ENCODE results near the gene ATP13A4. TPM values are rescaled to one million over a fixed set of nuclear protein-coding genes. Genes with fewer than 3 reads are reported as not detected.

ATP13A4 gene
- total RNA-seq, 6 experiments from 2014 or later, result 0.06 to 1.3 (median 0.61) TPM

GRCh38 chr3:193375614-193376013, 179.1 kb downstream of the ATP13A4 start:
- ATAC-seq, result no peak

GRCh38 chr3:193372783-193373182, 181.9 kb downstream of the ATP13A4 start:
- Histone ChIP-seq H3K27me3 (no peaks in the 10 kb centered on the region), H3K27ac (no peak overlapping the region), H3K4me1 (no peaks in the 10 kb centered on the region), H3K9me3 (no peaks in the 10 kb centered on the region), H3K36me3 (no peaks in the 10 kb centered on the region), H3K4me3 (no peak overlapping the region)
- ATAC-seq, result no peak
- no peak for DNase-seq
- TF ChIP-seq, protein P1, sequence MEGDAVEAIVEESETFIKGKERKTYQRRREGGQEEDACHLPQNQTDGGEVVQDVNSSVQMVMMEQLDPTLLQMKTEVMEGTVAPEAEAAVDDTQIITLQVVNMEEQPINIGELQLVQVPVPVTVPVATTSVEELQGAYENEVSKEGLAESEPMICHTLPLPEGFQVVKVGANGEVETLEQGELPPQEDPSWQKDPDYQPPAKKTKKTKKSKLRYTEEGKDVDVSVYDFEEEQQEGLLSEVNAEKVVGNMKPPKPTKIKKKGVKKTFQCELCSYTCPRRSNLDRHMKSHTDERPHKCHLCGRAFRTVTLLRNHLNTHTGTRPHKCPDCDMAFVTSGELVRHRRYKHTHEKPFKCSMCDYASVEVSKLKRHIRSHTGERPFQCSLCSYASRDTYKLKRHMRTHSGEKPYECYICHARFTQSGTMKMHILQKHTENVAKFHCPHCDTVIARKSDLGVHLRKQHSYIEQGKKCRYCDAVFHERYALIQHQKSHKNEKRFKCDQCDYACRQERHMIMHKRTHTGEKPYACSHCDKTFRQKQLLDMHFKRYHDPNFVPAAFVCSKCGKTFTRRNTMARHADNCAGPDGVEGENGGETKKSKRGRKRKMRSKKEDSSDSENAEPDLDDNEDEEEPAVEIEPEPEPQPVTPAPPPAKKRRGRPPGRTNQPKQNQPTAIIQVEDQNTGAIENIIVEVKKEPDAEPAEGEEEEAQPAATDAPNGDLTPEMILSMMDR (IDR thresholded peaks at IDR 0.05), result no peak
- TF ChIP-seq POLR2A (IDR thresholded peaks at IDR 0.05), result no peak
- intact Hi-C loops (cut with DNase I), result no loop called here

More at GRCh38 chr3:193375614-193376013, 179.1 kb downstream of the ATP13A4 start:
- Histone ChIP-seq H3K9me3 (no peaks in the 10 kb centered on the region), H3K4me1 (no peaks in the 10 kb centered on the region), H3K36me3 (no peaks in the 10 kb centered on the region), H3K4me3 (no peak overlapping the region), H3K27ac (no peak overlapping the region), H3K27me3 (no peaks in the 10 kb centered on the region)
- DNase-seq, result no peak
- no peak for TF ChIP-seq POLR2A (IDR thresholded peaks at IDR 0.05)
- TF ChIP-seq, protein P1 (IDR thresholded peaks at IDR 0.05), result no peak
- WGBS (ENCODE audit: insufficient coverage, low coverage, low lambda C conversion rate, missing lambda C conversion rate), result 64% methylated on average over 8 of the region's 8 CpGs
- intact Hi-C loops (cut with DNase I), result no loop called here

GRCh38 chr3:193367868-193368267, 186.8 kb downstream of the ATP13A4 start:
- no peak for TF ChIP-seq POLR2A (IDR thresholded peaks at IDR 0.05)
- TF ChIP-seq, protein P1 (IDR thresholded peaks at IDR 0.05), result no peak
- intact Hi-C loops (cut with DNase I), result no loop called here
- H3K9me3 ChIP-seq, result no peaks in the 10 kb centered on the region
- 19% methylated on average over 1 of the region's 1 CpG for WGBS (ENCODE audit: insufficient coverage, low coverage, low lambda C conversion rate, missing lambda C conversion rate)
- no peaks in the 10 kb centered on the region for H3K4me1 ChIP-seq
- no peaks in the 10 kb centered on the region for H3K36me3 ChIP-seq
- no peak for ATAC-seq
- no peak overlapping the region for H3K4me3 ChIP-seq
- no peaks in the 10 kb centered on the region for H3K27me3 ChIP-seq
- H3K27ac ChIP-seq, result no peak overlapping the region
- DNase-seq, result no peak

GRCh38 chr3:193357291-193357690, 197.4 kb downstream of the ATP13A4 start:
- no peak for TF ChIP-seq POLR2A (IDR thresholded peaks at IDR 0.05)
- no peak for DNase-seq
- no peak overlapping the region for H3K4me3 ChIP-seq
- intact Hi-C loops (cut with DNase I), result no loop called here
- H3K9me3 ChIP-seq, result no peaks in the 10 kb centered on the region
- H3K27ac ChIP-seq, result no peak overlapping the region
- H3K36me3 ChIP-seq, result no peaks in the 10 kb centered on the region
- ATAC-seq, result no peak
- no peaks in the 10 kb centered on the region for H3K4me1 ChIP-seq
- H3K27me3 ChIP-seq, result no peaks in the 10 kb centered on the region
- WGBS (ENCODE audit: insufficient coverage, low coverage, low lambda C conversion rate, missing lambda C conversion rate), result 57% methylated on average over 2 of the region's 3 CpGs

GRCh38 chr3:193354423-193354822, 200.3 kb downstream of the ATP13A4 start:
- H3K27me3 ChIP-seq, result no peaks in the 10 kb centered on the region
- intact Hi-C loops (cut with DNase I), result no loop called here
- WGBS (ENCODE audit: insufficient coverage, low coverage, low lambda C conversion rate, missing lambda C conversion rate), result 52% methylated on average over 5 of the region's 5 CpGs

More at GRCh38 chr3:193354423-193354822, 200.3 kb downstream of the ATP13A4 start:
- H3K9me3 ChIP-seq, result no peaks in the 10 kb centered on the region
- H3K4me1 ChIP-seq, result no peaks in the 10 kb centered on the region
- TF ChIP-seq POLR2A (IDR thresholded peaks at IDR 0.05), result no peak
- TF ChIP-seq, protein P1 (IDR thresholded peaks at IDR 0.05), result no peak
- no peaks in the 10 kb centered on the region for H3K36me3 ChIP-seq
- no peak overlapping the region for H3K27ac ChIP-seq
- no peak overlapping the region for H3K4me3 ChIP-seq
- DNase-seq, result no peak
- no peak for ATAC-seq

Other genes starting within 250 kb of the ATP13A4 start
- not detected for gene ATP13A5, start 176.1 kb downstream of the ATP13A4 start, total RNA-seq
- gene OPA1, start 38.3 kb upstream of the ATP13A4 start, total RNA-seq, result 10 to 100 TPM; 29.2 to 45.5 (median 31.6) TPM

Data from right lobe of liver (tissue), 6 donors.